Tibial nerve (tissue), 4 donors: ENCODE measurements around the gene ATF7IP.

Experiments used
- EP300 ChIP-seq, 2 donors: sonication (generic); formaldehyde crosslinking; IDR thresholded peaks; one replicate each; pipeline ENCODE4 v1.6.1; 2017; ENCODE audit warnings: antibody characterized with exemption in 2 of 2, mild to moderate bottlenecking in 1 of 2
- TF ChIP-seq, protein P1 (sequence below), 5 experiments: fragments of 200-600 bp in 3 of 5; fragments of 450-650 bp in 2 of 5; sonication (generic) in 3 of 5; IDR thresholded peaks; one replicate each; pipeline ENCODE4 v1.5.1; 2016 to 2019; ENCODE audit warnings: antibody characterized with exemption in 5 of 5, mild to moderate bottlenecking in 3 of 5, moderate library complexity in 2 of 5

DNA sequence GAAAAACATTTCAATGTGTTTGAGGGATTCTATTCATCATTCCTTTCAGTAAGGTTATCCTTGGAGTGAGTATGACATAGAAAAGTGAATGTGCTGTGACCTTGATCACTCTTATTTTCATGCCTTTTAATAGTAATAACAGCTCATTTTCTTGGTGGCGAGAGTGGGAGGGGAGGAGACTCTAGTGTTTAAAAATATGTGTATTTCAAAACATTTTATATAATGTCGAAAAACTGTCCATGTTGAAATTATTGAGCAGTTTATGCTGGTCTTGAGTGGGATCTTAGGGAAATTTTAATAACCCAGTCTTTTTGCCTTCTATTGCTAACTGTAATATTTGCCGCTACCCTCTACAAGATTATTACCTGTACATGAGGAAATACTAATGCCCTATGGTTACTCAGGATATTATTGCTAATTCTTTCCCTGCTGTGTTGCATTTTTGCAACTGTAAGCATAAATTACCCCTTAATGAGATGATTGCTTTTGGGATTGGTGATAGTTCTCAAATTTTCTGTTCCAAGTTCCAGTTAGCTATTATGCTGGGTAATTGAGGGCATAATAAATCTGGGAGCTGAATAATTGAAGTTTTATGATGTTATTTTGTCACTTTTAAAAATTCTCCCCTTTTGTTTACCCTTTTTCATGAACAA lies 21.9 kb downstream of the ATF7IP start:
- TF ChIP-seq, protein P1, sequence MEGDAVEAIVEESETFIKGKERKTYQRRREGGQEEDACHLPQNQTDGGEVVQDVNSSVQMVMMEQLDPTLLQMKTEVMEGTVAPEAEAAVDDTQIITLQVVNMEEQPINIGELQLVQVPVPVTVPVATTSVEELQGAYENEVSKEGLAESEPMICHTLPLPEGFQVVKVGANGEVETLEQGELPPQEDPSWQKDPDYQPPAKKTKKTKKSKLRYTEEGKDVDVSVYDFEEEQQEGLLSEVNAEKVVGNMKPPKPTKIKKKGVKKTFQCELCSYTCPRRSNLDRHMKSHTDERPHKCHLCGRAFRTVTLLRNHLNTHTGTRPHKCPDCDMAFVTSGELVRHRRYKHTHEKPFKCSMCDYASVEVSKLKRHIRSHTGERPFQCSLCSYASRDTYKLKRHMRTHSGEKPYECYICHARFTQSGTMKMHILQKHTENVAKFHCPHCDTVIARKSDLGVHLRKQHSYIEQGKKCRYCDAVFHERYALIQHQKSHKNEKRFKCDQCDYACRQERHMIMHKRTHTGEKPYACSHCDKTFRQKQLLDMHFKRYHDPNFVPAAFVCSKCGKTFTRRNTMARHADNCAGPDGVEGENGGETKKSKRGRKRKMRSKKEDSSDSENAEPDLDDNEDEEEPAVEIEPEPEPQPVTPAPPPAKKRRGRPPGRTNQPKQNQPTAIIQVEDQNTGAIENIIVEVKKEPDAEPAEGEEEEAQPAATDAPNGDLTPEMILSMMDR (IDR thresholded peaks at IDR 0.05): no peak
- TF ChIP-seq EP300 (IDR thresholded peaks at IDR 0.05): no peak
